GM19467 (cell line): ENCODE results near the gene TTLL5.

Source experiments
- ATAC-seq: cut with Tn5 transposase; IDR thresholded peaks from one replicate; pipeline ENCODE4 v1.9.1; 2021; ENCODE audit warnings: mild to moderate bottlenecking, moderate library complexity; ENCODE audit not compliant: unreplicated experiment

TTLL5 gene

DNA sequence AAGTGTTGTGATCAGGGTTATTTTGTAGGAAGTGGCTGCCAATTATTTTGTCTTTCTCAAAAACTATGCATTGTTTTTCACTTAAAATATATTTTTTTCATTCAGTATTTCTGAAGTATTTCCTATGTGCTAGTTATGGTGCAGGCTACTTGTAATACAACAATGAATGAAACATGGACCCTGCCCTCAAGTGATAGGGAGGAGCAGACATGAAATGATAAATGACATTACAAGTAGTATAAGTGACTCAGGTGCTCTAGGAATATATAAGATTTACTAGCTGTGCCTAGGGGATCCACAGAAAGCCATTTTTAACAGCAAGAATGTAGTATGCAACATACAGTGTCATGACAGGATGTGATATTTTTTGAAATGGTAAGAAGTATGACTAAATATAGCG is 65.3 kb downstream of the TTLL5 start:
- no peak for ATAC-seq

GRCh38 chr14:75727124-75727523 is 66.1 kb downstream of the TTLL5 start:
- ATAC-seq = no peak

- ATAC-seq = no peak
Measured at GRCh38 chr14:75732888-75733287, 71.8 kb downstream of the TTLL5 start.

GRCh38 chr14:75734854-75735253 is 73.8 kb downstream of the TTLL5 start:
- no peak for ATAC-seq

DNA sequence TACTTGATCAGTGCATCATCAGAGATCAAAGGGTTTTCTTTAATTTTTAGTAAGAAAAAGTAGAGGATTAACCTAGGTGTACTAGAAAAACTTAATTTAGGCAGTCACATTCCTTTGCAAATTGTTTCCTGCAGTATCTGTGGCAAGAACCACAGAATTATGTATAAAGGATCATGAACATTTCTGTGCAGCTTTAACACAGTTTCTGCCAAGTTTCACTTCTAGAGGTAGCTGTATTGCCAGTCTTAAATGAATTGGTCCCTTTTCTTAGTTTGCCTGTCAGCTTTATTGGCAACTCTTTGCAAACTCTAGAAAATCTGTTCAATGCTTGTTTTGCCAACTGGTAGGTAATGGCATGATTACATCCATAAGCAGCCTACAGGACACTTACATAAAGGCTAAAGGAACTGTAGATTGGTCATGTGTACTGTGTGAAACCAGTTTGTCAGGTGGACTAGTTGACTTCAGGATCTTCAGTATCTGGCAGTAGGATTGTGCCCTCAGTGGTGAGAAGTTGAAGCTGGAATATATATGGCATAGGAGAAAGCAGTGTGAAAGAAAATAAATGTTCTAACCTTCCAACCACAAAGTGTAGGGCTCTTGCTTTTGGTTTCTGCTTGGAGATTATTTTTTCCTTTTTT is 75.9 kb downstream of the TTLL5 start:
- ATAC-seq = no peak

- ATAC-seq = no peak
Measured at GRCh38 chr14:75738192-75738591, 77.1 kb downstream of the TTLL5 start.

GRCh38 chr14:75742867-75743266 is 81.8 kb downstream of the TTLL5 start:
- ATAC-seq = no peak

- ATAC-seq = no peak
Measured at GRCh38 chr14:75747899-75748298, 86.9 kb downstream of the TTLL5 start.

GRCh38 chr14:75748336-75748735 is 87.3 kb downstream of the TTLL5 start:
- no peak for ATAC-seq

DNA sequence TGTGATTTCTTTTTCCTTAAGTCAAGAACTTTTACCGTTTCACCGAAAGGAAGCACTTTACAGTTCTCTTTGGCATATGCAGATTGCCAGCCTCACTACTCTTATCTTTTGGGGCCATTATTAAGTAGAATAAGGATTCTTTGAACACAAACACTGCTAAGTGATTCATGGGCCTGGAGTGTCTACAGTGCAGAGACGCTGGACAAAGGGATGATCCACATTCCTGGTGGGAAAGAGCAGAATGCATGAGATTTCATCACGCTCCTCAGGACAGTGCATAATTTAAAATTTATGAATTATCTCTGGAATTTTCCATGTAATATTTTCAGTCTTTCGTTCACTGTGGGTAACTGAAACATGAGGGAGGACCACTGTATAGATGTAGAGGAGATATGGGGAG is 90.2 kb downstream of the TTLL5 start:
- no peak for ATAC-seq

- ATAC-seq = no peak
Measured at GRCh38 chr14:75752086-75752485, 91.0 kb downstream of the TTLL5 start.

GRCh38 chr14:75752907-75753594 is 92.0 kb downstream of the TTLL5 start:
- ATAC-seq = no peak

GRCh38 chr14:75753696-75754095 is 92.7 kb downstream of the TTLL5 start:
- ATAC-seq = no peak

- no peak for ATAC-seq
Measured at GRCh38 chr14:75757644-75758402, 96.8 kb downstream of the TTLL5 start.

- no peak for ATAC-seq
Measured at GRCh38 chr14:75764020-75764419, 103.0 kb downstream of the TTLL5 start.

DNA sequence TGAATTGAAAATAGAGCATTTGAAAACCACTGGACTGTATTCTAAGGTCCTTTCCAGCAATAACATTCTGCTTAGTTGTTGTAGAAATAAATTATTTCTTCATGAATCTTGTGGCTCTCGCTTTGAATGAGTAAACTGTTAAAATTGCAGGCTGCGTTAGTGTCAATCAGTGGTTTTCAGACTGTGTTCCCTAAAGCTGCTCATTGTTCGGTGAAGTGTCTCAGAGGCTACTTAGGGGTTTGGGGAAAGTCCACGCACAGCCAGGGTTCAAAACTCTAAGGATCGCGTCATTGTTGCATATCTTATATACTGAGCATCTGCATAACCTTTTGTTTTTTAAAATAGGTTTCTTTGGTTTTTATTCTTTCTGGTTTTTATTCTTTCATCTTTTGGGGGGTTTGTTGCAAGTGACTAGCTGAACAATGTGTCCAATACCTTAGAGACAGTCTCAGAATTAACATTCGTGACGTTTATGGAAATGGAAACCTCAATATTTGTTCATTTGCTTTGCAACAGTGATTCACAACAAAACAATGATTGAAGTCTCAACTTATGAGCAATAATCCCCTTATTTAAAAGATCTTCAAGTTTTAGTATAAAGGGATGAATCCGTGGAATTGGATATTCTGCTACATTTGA is 108.1 kb downstream of the TTLL5 start:
- no peak for ATAC-seq

DNA sequence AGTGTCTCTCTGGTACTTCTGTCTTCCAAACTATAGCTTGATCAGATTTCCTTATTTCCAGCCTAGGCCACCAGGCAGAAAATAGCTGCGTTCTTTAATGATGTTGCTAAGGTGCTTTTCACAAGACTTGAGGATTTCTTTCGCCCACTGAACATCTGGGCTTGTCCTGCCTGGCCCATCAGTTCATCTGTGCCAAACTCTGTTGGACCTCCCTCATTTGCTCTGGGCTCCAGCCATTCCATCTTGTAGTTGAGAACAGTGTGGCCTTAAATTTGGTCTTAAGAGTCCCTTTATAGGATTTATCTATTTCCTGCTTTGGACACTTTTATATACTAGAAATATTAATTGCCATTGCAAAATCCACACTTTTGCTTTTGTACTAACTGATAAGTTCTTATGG is 109.6 kb downstream of the TTLL5 start:
- no peak for ATAC-seq

- ATAC-seq = no peak
Measured at GRCh38 chr14:75771595-75771994, 110.5 kb downstream of the TTLL5 start.

- no peak for ATAC-seq
Measured at GRCh38 chr14:75773046-75773445, 112.0 kb downstream of the TTLL5 start.

DNA sequence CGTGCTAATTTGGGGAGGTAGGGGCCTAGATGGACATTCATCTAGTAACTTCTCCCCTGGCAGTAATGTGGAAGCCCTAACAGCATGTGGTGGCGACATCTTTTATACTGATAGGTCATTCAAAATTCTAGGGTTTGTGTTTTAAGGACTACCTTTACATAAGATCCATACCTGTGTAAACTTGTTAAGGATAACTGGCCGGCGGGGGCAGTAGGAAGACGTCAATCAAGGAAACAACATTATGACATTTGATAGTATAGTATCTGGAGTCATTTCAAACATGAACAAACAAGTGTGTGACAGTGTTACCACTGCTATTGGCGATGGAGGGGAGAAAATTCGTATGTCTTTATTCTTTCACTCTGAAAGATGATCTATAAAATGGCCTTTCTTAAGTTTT is 120.0 kb downstream of the TTLL5 start:
- ATAC-seq = no peak

DNA sequence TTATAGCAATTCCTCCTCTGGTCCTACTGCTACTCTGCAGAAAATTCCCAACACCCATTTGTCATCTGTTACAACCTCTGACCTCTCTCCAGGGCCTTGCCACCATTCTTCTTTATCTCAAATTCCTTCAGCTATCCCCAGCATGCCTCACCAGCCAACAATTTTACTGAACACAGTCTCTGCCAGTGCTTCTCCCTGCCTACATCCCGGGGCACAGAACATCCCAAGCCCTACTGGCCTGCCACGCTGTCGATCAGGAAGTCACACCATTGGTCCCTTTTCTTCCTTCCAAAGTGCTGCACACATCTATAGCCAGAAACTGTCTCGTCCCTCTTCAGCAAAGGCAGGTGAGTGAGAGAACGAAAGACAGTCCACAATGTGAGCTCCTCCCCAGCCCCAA is 122.1 kb downstream of the TTLL5 start:
- no peak for ATAC-seq
